HepG2 (cell line): ENCODE measurements around the gene C6orf132. TPM values are rescaled to one million over a fixed set of nuclear protein-coding genes. Genes with fewer than 3 reads are reported as not detected.
"Not testable (repeated sequence)": the region's sequence is repeated elsewhere in the genome, so short reads cannot be mapped to it uniquely, and the experiment has no call there.

Experiments used
- ATAC-seq: fragments of 200-7000 bp; cut with Tn5 transposase; 3 replicates; pipeline ENCODE4 v1.9.1; 2020; ENCODE audit warnings: mild to moderate bottlenecking, moderate library complexity
- BruUV-seq: library from RNA; stranded (reverse); fragments of 400-500 nt; replicated peaks from 2 replicates; lab custom pipeline; 2021; lab: Mats Ljungman, UMichigan
- CTCF ChIA-PET: fragments of 300-600 bp; formaldehyde crosslinking; extraction: SDS; loops from one replicate; lab custom pipeline; 2021; ENCODE audit warnings: low total read pairs, inconsistent platforms, low intra/inter-chr PET ratio; lab: Yijun Ruan, JAX
- POLR2A ChIA-PET: fragments of 350-600 bp; sonication (Branson Sonifier 250); formaldehyde crosslinking; loops from one replicate; lab custom pipeline; 2020; ENCODE audit warnings: antibody characterized with exemption, inconsistent platforms; lab: Yijun Ruan, JAX
- DNase-seq: peaks from one replicate; pipeline ENCODE4 v3.0.0-alpha.2; 2015; ENCODE audit warnings: low spot score
- FAIRE-seq: peaks from 3 replicates; lab custom pipeline; 2011; peaks lifted over from hg19 to GRCh38; lab: Jason Lieb, UNC
- H2AFZ ChIP-seq: one replicate; pipeline ENCODE4 v1.6.1; 2011; ENCODE audit warnings: low read length, inconsistent platforms
- H3K27ac ChIP-seq: fragments of 300-600 bp; 3 replicates; pipeline ENCODE4 v1.8.0; 2011; ENCODE audit warnings: mixed run types, mild to moderate bottlenecking, mixed read lengths, low read length, inconsistent platforms; ENCODE audit not compliant: insufficient read depth; ENCODE audit errors: extremely low read length
- H3K27me3 ChIP-seq, 2 experiments: fragments of 200-600 bp in 1 of 2; 2 replicates in 1 of 2; 3 replicates in 1 of 2; pipeline versions ENCODE4 v1.6.0 to v1.8.0; 2011; ENCODE audit warnings: low read length in 2 of 2, mild to moderate bottlenecking in 2 of 2, moderate library complexity in 2 of 2, inconsistent platforms in 1 of 2; ENCODE audit not compliant: insufficient read depth in 2 of 2, control insufficient read depth in 1 of 2
- H3K36me3 ChIP-seq, 2 experiments: fragments of 200-600 bp in 1 of 2; replicated peaks in 1 of 2; 2 replicates in 1 of 2; 3 replicates in 1 of 2; pipeline versions ENCODE4 v1.5.1 to v1.8.0; 2011; ENCODE audit warnings: low read length in 2 of 2, inconsistent platforms in 1 of 2; ENCODE audit not compliant: insufficient read depth in 2 of 2, control insufficient read depth in 1 of 2
- H3K4me1 ChIP-seq: 2 replicates; pipeline ENCODE4 v1.5.1; 2012; ENCODE audit warnings: low read length, inconsistent platforms; ENCODE audit not compliant: insufficient read depth
- H3K4me2 ChIP-seq: 2 replicates; pipeline ENCODE4 v1.6.0; 2011; ENCODE audit warnings: low read depth, low read length, inconsistent platforms
- H3K4me3 ChIP-seq, 3 experiments: fragments of 200-600 bp in 1 of 3; sonication (generic), shearing (Covaris generic) in 1 of 3; replicated peaks in 1 of 3; 2 replicates each; pipeline ENCODE4 v1.5.1; 2011 to 2016; ENCODE audit warnings: low read length in 3 of 3, inconsistent platforms in 2 of 3, low read depth in 2 of 3, mild to moderate bottlenecking in 2 of 3, control low read depth in 1 of 3, mixed read lengths in 1 of 3; ENCODE audit not compliant: insufficient read depth in 1 of 3
- H3K79me2 ChIP-seq: one replicate; pipeline ENCODE4 v1.6.1; 2011; ENCODE audit warnings: low read length, inconsistent platforms; ENCODE audit not compliant: insufficient read depth
- H3K9ac ChIP-seq: 2 replicates; pipeline ENCODE4 v1.6.0; 2011; ENCODE audit warnings: mild to moderate bottlenecking, low read depth, low read length, inconsistent platforms; ENCODE audit not compliant: insufficient read depth
- H3K9me3 ChIP-seq: 2 replicates; pipeline ENCODE4 v1.5.1; 2012; ENCODE audit warnings: mild to moderate bottlenecking, low read length
- H4K20me1 ChIP-seq: 2 replicates; pipeline ENCODE4 v1.6.0; 2011; ENCODE audit warnings: inconsistent platforms, mild to moderate bottlenecking, low read length, moderate library complexity; ENCODE audit not compliant: insufficient read depth
- MAFF ChIP-seq: IDR thresholded peaks from 2 replicates; pipeline ENCODE4 v1.6.1; 2011; ENCODE audit warnings: low read depth, low read length, improper control_type of control experiment
- MAFK ChIP-seq, 2 experiments: IDR thresholded peaks in 1 of 2; conservative IDR thresholded peaks in 1 of 2; 2 replicates each; pipeline ENCODE4 v1.6.1; 2011; ENCODE audit warnings: improper control_type of control experiment in 2 of 2, low read length in 2 of 2
- ZNF768 ChIP-seq: sonication (generic); formaldehyde crosslinking; IDR thresholded peaks from 2 replicates; pipeline ENCODE4 v1.4.0; 2020; ENCODE audit warnings: missing genetic modification reagents
- WGBS: methylation state at CpG from one replicate; pipeline ENCODE4 v1.1.6; 2017; ENCODE audit warnings: low lambda C conversion rate; 5-methylcytosine and 5-hydroxymethylcytosine counted together
- in situ Hi-C: cut with HindIII; loops from 2 replicates; pipeline ENCODE4 v1.10.0; 2017; ENCODE audit warnings: low pct_unique_long_range_greater_than_20kb; ENCODE audit not compliant: extremely low pct_ligation_motif_present
- intact Hi-C: fragments of 100-400 bp; cut with micrococcal nuclease; formaldehyde crosslinking; loops from one replicate; pipeline ENCODE4 v1.10.0; 2022; ENCODE audit not compliant: unreplicated experiment
- polyA plus RNA-seq, 8 experiments: library from polyadenylated mRNA; depleted of rRNA in 3 of 8; stranded (reverse) in 7 of 8; unstranded in 1 of 8; fragments of >200 nt; fragmentation: Illumina TruSeq in 4 of 8; extraction: Trizol in 4 of 8; gene quantifications; 2 replicates each; pipeline versions ENCODE4 v1.2.1 to v1.2.3, GENCODE V29; 2011 to 2016; ENCODE audit warnings: low read depth in 4 of 8, missing spikeins in 1 of 8, mixed read lengths in 1 of 8; ENCODE audit not compliant: insufficient read depth in 1 of 8
- total RNA-seq, 5 experiments: library from RNA; depleted of rRNA; stranded (reverse); fragments of >200 nt; fragmentation: Illumina TruSeq; extraction: Trizol; gene quantifications; 2 replicates each; pipeline ENCODE4 v1.2.3, GENCODE V29; 2016; ENCODE audit warnings: low read depth in 1 of 5
- TF ChIP-seq, protein P1 (sequence below): sonication (generic); formaldehyde crosslinking; IDR thresholded peaks from 2 replicates; pipeline ENCODE4 v1.8.0; 2022; ENCODE audit warnings: missing genetic modification reagents, mild to moderate bottlenecking, inconsistent platforms, borderline replicate concordance

C6orf132 gene
- total and polyA plus RNA-seq, 2 of the 13 experiments (the other 11 are each of a cell fraction or from before 2014, with no cell fraction given) = 0.78 to 3.0 TPM

- no peaks in the 10 kb centered on the region for H3K9me3 ChIP-seq
- no peak overlapping the region for H3K27ac ChIP-seq
- H3K9ac ChIP-seq = no peak overlapping the region
- H2AFZ ChIP-seq = no peak overlapping the region
- no peaks in the 10 kb centered on the region for H4K20me1 ChIP-seq
- no peaks in the 10 kb centered on the region for H3K36me3 ChIP-seq
- TF ChIP-seq ZNF768 (CRISPR knock-in tag) = peak; percentile 88
- TF ChIP-seq, protein P1, sequence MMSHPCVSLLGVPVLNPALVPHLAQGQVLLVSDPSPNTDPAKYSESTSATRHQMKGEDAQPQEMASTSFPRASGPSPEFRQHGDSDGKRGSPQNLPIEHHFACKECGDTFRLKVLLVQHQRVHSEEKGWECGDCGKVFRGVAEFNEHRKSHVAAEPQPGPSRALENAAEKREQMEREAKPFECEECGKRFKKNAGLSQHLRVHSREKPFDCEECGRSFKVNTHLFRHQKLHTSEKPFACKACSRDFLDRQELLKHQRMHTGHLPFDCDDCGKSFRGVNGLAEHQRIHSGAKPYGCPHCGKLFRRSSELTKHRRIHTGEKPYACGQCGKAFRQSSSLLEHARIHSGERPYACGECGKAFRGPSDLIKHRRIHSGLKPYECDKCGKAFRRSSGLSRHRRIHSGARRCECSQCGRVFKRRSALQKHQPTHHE = no peak
- ChIA-PET POLR2A (no interaction called here), CTCF (no interaction called here)
- intact Hi-C loops = no loop called here
- peaks cover 2% of the 10 kb centered on the region for H3K4me1 ChIP-seq
- DNase-seq = no peak
- H3K79me2 ChIP-seq = no peaks in the 10 kb centered on the region
- BruUV-seq = no TSS peak
- peaks cover 2 to 3% of the 10 kb centered on the region in 2 experiments; a peak in 2 of 5 replicates for H3K27me3 ChIP-seq
- ATAC-seq = no peak
- WGBS = 69% methylated on average over 7 of the region's 7 CpGs
- no peak for FAIRE-seq
- H3K4me2 ChIP-seq = no peak overlapping the region
- H3K4me3 ChIP-seq = no peak overlapping the region
- in situ Hi-C loops = no loop called here
Measured at GRCh38 chr6:42171813-42172581, 29.6 kb upstream of the C6orf132 start.

GRCh38 chr6:42169780-42170179 is 27.4 kb upstream of the C6orf132 start:
- TF ChIP-seq MAFF = peak; percentile 29; the same call in 1 of the 2 replicates
- peak; percentile 39 to 59; a peak in 2 of 4 replicates for TF ChIP-seq MAFK (conservative IDR thresholded peaks at IDR 0.05 in 1 of 2, IDR thresholded peaks at IDR 0.05 in 1 of 2; ENCODE audit: low read length in 2 of 2)
- TF ChIP-seq, all 625 proteins: peak for 2; not testable (repeated sequence) for 623
- H3K27me3 ChIP-seq, H2AFZ ChIP-seq, H3K4me1 ChIP-seq, H3K27ac ChIP-seq, ATAC-seq, H3K79me2 ChIP-seq, H3K9me3 ChIP-seq, FAIRE-seq, H4K20me1 ChIP-seq, H3K36me3 ChIP-seq, H3K9ac ChIP-seq, BruUV-seq, H3K4me2 ChIP-seq, H3K4me3 ChIP-seq, DNase-seq, CTCF ChIA-PET, POLR2A ChIA-PET: not testable (repeated sequence)
- in situ Hi-C loops = loop anchor here (5.0 kb wide), 2 partner anchors 58 to 92 kb away; no protein-coding TSS in a partner anchor
- intact Hi-C loops = loop anchor here (5.0 kb wide), 1 partner anchor 382 kb away; the partner anchor contains the start of gene TOMM6
- WGBS = 9% methylated on average over 2 of the region's 2 CpGs
